SK-N-SH treated with all-trans-retinoic acid at 6 μM for 48 hours (cell line): ENCODE data around the gene PDE7B.

Experiments
- BACH2 ChIP-seq: fragments of 250-450 bp; sonication (Bioruptor Pico); IDR thresholded peaks from 2 replicates; pipeline ENCODE4 v1.9.0; 2021; ENCODE audit warnings: mild to moderate bottlenecking, borderline replicate concordance
- ESRRG ChIP-seq: fragments of 250-450 bp; sonication (Bioruptor Pico); IDR thresholded peaks from 2 replicates; pipeline ENCODE4 v1.6.1; 2021; ENCODE audit warnings: mild to moderate bottlenecking
- POU6F1 ChIP-seq: fragments of 250-450 bp; sonication (Bioruptor Pico); IDR thresholded peaks from 2 replicates; pipeline ENCODE4 v1.8.0; 2021; ENCODE audit warnings: low read depth, mild to moderate bottlenecking, moderate library complexity, borderline replicate concordance
- PPARA ChIP-seq: fragments of 250-450 bp; sonication (Bioruptor Pico); IDR thresholded peaks from 2 replicates; pipeline ENCODE4 v1.5.0; 2020; ENCODE audit warnings: mild to moderate bottlenecking, borderline replicate concordance
- SNAI2 ChIP-seq: fragments of 250-450 bp; sonication (Bioruptor Pico); IDR thresholded peaks from 2 replicates; pipeline ENCODE4 v1.5.0; 2020; ENCODE audit warnings: mild to moderate bottlenecking, moderate library complexity
- TOX ChIP-seq: fragments of 250-450 bp; sonication (Bioruptor Pico); IDR thresholded peaks from 2 replicates; pipeline ENCODE4 v1.8.0; 2021; ENCODE audit warnings: mild to moderate bottlenecking, moderate library complexity, borderline replicate concordance
- TSHZ2 ChIP-seq: fragments of 250-450 bp; sonication (Bioruptor Pico); IDR thresholded peaks from 2 replicates; pipeline ENCODE4 v1.5.0; 2020; ENCODE audit warnings: mild to moderate bottlenecking, moderate library complexity
- ZC3H10 ChIP-seq: fragments of 250-450 bp; sonication (Bioruptor Pico); IDR thresholded peaks from 2 replicates; pipeline ENCODE4 v1.5.1; 2021; ENCODE audit warnings: mild to moderate bottlenecking, moderate library complexity
- ZFP30 ChIP-seq: fragments of 450-650 bp; formaldehyde crosslinking; IDR thresholded peaks from 2 replicates; pipeline ENCODE4 v1.5.0; 2022; ENCODE audit warnings: mild to moderate bottlenecking, moderate library complexity

GRCh38 chr6:136092897-136093296, 241.4 kb downstream of the PDE7B start:
- no peak for TF ChIP-seq PPARA (CRISPR knock-in tag)
- TF ChIP-seq ESRRG (CRISPR knock-in tag): no peak
- TF ChIP-seq POU6F1 (CRISPR knock-in tag): no peak
- no peak for TF ChIP-seq ZFP30 (CRISPR knock-in tag)
- no peak for TF ChIP-seq SNAI2 (CRISPR knock-in tag)
- no peak for TF ChIP-seq ZC3H10 (CRISPR knock-in tag)
- no peak for TF ChIP-seq TOX (CRISPR knock-in tag)
- TF ChIP-seq TSHZ2 (CRISPR knock-in tag): no peak
- TF ChIP-seq BACH2 (CRISPR knock-in tag): no peak
